DOHH2 (cell line): ENCODE data around the gene PRG3.

Source experiments
- H3F3A ChIP-seq: fragments of 200-600 bp; sonication (generic), shearing (Covaris generic); 2 replicates; pipeline ENCODE4 v1.6.0; 2016; ENCODE audit warnings: antibody characterized with exemption, mild to moderate bottlenecking; ENCODE audit not compliant: control insufficient read depth, insufficient read depth
- H3K27ac ChIP-seq: fragments of 200-600 bp; sonication (generic); 2 replicates; pipeline ENCODE4 v1.5.1; 2014; ENCODE audit warnings: low read depth, mild to moderate bottlenecking, low read length, moderate library complexity
- H3K27me3 ChIP-seq: fragments of 200-600 bp; sonication (generic); 2 replicates; pipeline ENCODE4 v1.6.1; 2014; ENCODE audit warnings: mild to moderate bottlenecking, low read length, mixed read lengths; ENCODE audit not compliant: control insufficient read depth
- H3K36me3 ChIP-seq: fragments of 200-600 bp; sonication (generic); 2 replicates; pipeline ENCODE4 v1.6.1; 2014; ENCODE audit warnings: mild to moderate bottlenecking, low read length, moderate library complexity, mixed read lengths; ENCODE audit not compliant: control insufficient read depth
- H3K4me1 ChIP-seq: fragments of 200-600 bp; sonication (generic); 2 replicates; pipeline ENCODE4 v1.6.1; 2014; ENCODE audit warnings: mild to moderate bottlenecking, low read length, mixed read lengths; ENCODE audit not compliant: control insufficient read depth
- H3K4me2 ChIP-seq: fragments of 200-600 bp; sonication (generic); 2 replicates; pipeline ENCODE4 v1.6.0; 2014; ENCODE audit warnings: mild to moderate bottlenecking, low read length, moderate library complexity
- H3K4me3 ChIP-seq: fragments of 200-600 bp; sonication (generic); 2 replicates; pipeline ENCODE4 v1.5.1; 2014; ENCODE audit warnings: mild to moderate bottlenecking, low read length, mixed read lengths
- H3K79me2 ChIP-seq: fragments of 200-600 bp; sonication (generic); 2 replicates; pipeline ENCODE4 v1.6.1; 2014; ENCODE audit warnings: mild to moderate bottlenecking, low read length, mixed read lengths; ENCODE audit not compliant: control insufficient read depth
- H3K9me2 ChIP-seq: fragments of 200-600 bp; sonication (generic); replicated peaks from 2 replicates; pipeline ENCODE4 v1.6.1; 2014; ENCODE audit warnings: mild to moderate bottlenecking, low read length, mixed read lengths; ENCODE audit not compliant: control insufficient read depth
- H3K9me3 ChIP-seq: fragments of 200-600 bp; sonication (generic); 2 replicates; pipeline ENCODE4 v1.6.1; 2014; ENCODE audit warnings: antibody characterized with exemption, low read length, mixed read lengths; ENCODE audit not compliant: control insufficient read depth, insufficient read depth
- H4K20me1 ChIP-seq: fragments of 200-600 bp; sonication (generic); 2 replicates; pipeline ENCODE4 v1.6.0; 2014; ENCODE audit warnings: low read depth, mild to moderate bottlenecking, antibody characterized with exemption, low read length, moderate library complexity; ENCODE audit not compliant: control insufficient read depth, insufficient read depth
- EZH2phosphoT487 ChIP-seq: fragments of 200-600 bp; sonication (generic); IDR thresholded peaks from 2 replicates; pipeline ENCODE4 v1.6.1; 2017; ENCODE audit warnings: borderline replicate concordance, mild to moderate bottlenecking, antibody characterized with exemption, low read length, moderate library complexity, mixed read lengths
- TF ChIP-seq, protein P1 (sequence below): fragments of 200-600 bp; sonication (generic); IDR thresholded peaks from one replicate; pipeline ENCODE4 v1.5.1; 2014; ENCODE audit warnings: antibody characterized with exemption, mild to moderate bottlenecking, low read depth, low read length; ENCODE audit not compliant: poor library complexity, severe bottlenecking

Gene PRG3

DNA sequence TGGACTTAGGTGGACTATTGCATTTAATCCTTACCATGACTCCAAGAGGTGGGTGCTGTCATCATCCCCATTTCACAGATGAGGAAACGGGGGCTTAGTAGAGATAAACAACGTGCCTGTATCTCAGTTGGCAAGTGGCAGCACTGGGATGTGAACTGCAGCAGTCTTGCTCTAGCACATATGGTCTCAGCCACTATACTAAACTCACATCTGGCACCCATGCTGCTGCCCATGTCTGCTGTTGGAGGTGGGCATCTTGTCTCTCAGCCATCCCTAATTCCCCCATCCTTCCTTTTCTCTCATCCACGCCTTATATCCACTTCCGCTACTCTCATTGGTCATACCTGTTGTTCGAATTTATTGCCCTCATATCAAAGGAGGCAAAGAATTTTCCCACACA is 3.8 kb downstream of the PRG3 start:
- Histone ChIP-seq H3K27ac (no peak overlapping the region), H3K4me2 (no peak overlapping the region), H3K4me1 (no peaks in the 10 kb centered on the region), H3F3A (no peaks in the 10 kb centered on the region), H3K36me3 (no peaks in the 10 kb centered on the region), H3K27me3 (peaks cover 4% of the 10 kb centered on the region; the same call in 1 of the 2 replicates), H4K20me1 (no peaks in the 10 kb centered on the region), H3K9me2 (no peaks in the 10 kb centered on the region), H3K79me2 (no peaks in the 10 kb centered on the region), H3K4me3 (no peak overlapping the region), H3K9me3 (no peaks in the 10 kb centered on the region)
- TF ChIP-seq, protein P1, sequence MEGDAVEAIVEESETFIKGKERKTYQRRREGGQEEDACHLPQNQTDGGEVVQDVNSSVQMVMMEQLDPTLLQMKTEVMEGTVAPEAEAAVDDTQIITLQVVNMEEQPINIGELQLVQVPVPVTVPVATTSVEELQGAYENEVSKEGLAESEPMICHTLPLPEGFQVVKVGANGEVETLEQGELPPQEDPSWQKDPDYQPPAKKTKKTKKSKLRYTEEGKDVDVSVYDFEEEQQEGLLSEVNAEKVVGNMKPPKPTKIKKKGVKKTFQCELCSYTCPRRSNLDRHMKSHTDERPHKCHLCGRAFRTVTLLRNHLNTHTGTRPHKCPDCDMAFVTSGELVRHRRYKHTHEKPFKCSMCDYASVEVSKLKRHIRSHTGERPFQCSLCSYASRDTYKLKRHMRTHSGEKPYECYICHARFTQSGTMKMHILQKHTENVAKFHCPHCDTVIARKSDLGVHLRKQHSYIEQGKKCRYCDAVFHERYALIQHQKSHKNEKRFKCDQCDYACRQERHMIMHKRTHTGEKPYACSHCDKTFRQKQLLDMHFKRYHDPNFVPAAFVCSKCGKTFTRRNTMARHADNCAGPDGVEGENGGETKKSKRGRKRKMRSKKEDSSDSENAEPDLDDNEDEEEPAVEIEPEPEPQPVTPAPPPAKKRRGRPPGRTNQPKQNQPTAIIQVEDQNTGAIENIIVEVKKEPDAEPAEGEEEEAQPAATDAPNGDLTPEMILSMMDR: no peak
- no peak for TF ChIP-seq EZH2phosphoT487

DNA sequence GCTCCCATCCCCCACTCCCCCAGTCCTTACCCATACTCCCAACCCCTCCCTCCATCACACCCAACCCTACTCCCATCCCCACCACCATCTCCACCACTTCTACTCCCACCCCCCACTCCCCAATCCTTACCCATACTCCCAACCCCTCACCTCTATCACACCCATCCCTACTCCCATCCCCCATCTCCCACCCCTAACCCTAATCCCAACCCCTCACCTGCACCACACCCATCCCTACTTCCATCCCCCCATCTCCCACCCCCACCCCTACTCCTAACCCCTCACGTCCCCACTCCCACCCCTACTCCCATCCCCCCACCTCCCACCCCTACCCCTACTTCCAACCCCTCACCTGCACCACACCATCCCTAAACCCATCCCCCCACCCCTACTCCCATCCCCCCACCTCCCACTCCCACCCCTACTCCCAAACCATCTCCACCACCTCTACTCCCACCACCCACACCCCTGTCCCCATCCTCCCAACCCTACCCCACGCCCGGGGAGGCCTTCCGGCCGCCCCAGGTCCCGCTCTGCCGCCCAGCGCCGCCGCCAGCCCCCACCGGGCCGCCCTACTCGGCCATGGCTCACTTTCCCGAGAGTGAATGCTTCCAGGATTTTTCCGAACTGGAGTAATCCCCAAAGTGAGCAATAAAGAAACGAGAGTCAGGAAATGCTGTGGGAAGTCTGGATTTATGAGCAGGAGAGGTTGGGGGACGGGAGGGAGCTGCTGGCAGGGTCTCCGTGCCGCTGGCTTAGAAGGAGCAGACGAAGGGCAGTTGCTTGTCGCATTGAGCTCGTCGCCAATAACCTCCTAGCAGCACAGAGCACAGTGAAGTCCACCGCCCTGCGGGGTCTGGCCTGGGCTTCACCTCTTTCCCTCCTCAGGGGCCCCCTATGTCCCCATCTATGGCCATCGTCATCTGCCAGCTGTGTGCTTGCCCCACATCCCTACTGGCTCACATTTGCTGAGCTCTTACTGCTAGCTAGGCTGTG is 4.6 kb downstream of the PRG3 start:
- H3K4me3 ChIP-seq: no peak overlapping the region
- H3K36me3 ChIP-seq: no peaks in the 10 kb centered on the region
- no peaks in the 10 kb centered on the region for H3K79me2 ChIP-seq
- no peaks in the 10 kb centered on the region for H3K4me1 ChIP-seq
- no peaks in the 10 kb centered on the region for H3K9me2 ChIP-seq
- TF ChIP-seq, protein P1: no peak
- no peak for TF ChIP-seq EZH2phosphoT487
- no peaks in the 10 kb centered on the region for H3K9me3 ChIP-seq
- H3K27ac ChIP-seq: no peak overlapping the region
- H3K27me3 ChIP-seq: peaks cover 4% of the 10 kb centered on the region; the same call in 1 of the 2 replicates
- no peaks in the 10 kb centered on the region for H3F3A ChIP-seq
- H3K4me2 ChIP-seq: no peak overlapping the region
- no peaks in the 10 kb centered on the region for H4K20me1 ChIP-seq

DNA sequence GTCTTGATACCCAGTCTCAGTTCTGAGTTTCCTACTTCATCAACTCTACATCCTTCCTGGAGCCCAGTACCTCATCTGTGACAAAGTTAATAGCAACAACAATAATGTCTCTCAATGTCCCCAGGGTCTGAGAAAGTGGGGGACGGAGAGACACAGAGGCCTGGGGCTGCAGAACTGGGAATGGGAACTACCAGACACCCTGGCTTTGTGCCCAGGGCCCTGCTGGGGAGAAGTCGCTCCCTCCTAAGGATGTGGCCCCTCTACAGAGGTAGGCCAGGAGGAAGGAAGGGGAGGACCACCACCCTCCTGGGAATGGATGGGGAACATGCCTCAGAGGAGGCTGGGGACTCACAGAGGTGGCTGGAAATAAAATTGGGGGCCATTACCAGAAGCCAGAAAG is 5.5 kb downstream of the PRG3 start:
- no peaks in the 10 kb centered on the region for H3K36me3 ChIP-seq
- TF ChIP-seq, protein P1: no peak
- TF ChIP-seq EZH2phosphoT487: no peak
- H3K79me2 ChIP-seq: no peaks in the 10 kb centered on the region
- H3K4me3 ChIP-seq: no peak overlapping the region
- H4K20me1 ChIP-seq: no peaks in the 10 kb centered on the region
- H3K4me2 ChIP-seq: no peak overlapping the region
- H3F3A ChIP-seq: no peaks in the 10 kb centered on the region
- no peaks in the 10 kb centered on the region for H3K9me2 ChIP-seq
- H3K27me3 ChIP-seq: peaks cover 4% of the 10 kb centered on the region; the same call in 1 of the 2 replicates
- H3K27ac ChIP-seq: no peak overlapping the region
- H3K9me3 ChIP-seq: no peaks in the 10 kb centered on the region
- no peaks in the 10 kb centered on the region for H3K4me1 ChIP-seq
